Spleen (tissue), 7 donors: Measurements from ENCODE around the gene ADAMTS20.

Experiments used
- POLR2A ChIP-seq, 3 donors: fragments of 450-650 bp; IDR thresholded peaks; one replicate each; pipeline ENCODE4 v1.5.1; 2017; ENCODE audit warnings: antibody characterized with exemption in 3 of 3, mild to moderate bottlenecking in 1 of 3
- POLR2AphosphoS5 ChIP-seq, 3 donors: sonication (generic); formaldehyde crosslinking; IDR thresholded peaks; one replicate each; pipeline ENCODE4 v1.5.1; 2017; ENCODE audit warnings: antibody characterized with exemption in 3 of 3
- TF ChIP-seq, protein P1 (sequence below), 11 experiments: fragments of 200-600 bp in 7 of 11; fragments of 450-650 bp in 4 of 11; sonication (generic) in 4 of 11; IDR thresholded peaks in 8 of 11; conservative IDR thresholded peaks in 3 of 11; 1 replicate in 7 of 11; 2 replicates in 4 of 11; pipeline versions ENCODE4 v1.4.0 to v1.8.0; 2016 to 2021; ENCODE audit warnings: antibody characterized with exemption in 11 of 11, inconsistent platforms in 4 of 11, mild to moderate bottlenecking in 1 of 11
- donor health status: DM: no; HTN: no; CAD: no; lungs with moderate emphysema.
- donor health status: DM: no; HTN: no; CAD: no.
- donor health status: DM: no; HTN: no; CAD: no.

DNA sequence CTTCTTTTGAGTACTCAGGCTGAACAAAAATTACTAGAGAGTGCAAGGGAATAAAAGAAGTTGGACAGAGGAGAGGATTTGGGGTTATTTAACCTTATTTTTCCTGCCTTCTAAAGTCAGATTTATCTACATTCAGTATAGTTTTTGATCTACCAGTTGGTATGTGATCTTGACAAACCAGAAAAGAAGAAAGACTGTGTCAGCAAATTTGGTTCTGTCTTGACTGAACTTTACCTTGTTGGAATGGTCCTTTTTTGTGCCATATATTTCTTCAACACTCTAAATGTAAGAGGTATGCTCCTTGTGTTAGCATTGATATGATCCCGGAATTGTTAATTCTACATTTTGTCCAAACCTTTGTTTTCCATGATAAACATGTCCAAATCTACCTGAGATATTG lies 47.7 kb upstream of the ADAMTS20 start:
- TF ChIP-seq, protein P1, sequence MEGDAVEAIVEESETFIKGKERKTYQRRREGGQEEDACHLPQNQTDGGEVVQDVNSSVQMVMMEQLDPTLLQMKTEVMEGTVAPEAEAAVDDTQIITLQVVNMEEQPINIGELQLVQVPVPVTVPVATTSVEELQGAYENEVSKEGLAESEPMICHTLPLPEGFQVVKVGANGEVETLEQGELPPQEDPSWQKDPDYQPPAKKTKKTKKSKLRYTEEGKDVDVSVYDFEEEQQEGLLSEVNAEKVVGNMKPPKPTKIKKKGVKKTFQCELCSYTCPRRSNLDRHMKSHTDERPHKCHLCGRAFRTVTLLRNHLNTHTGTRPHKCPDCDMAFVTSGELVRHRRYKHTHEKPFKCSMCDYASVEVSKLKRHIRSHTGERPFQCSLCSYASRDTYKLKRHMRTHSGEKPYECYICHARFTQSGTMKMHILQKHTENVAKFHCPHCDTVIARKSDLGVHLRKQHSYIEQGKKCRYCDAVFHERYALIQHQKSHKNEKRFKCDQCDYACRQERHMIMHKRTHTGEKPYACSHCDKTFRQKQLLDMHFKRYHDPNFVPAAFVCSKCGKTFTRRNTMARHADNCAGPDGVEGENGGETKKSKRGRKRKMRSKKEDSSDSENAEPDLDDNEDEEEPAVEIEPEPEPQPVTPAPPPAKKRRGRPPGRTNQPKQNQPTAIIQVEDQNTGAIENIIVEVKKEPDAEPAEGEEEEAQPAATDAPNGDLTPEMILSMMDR (IDR thresholded peaks at IDR 0.05 in 8 of 11, conservative IDR thresholded peaks at IDR 0.05 in 3 of 11) = no peak
- TF ChIP-seq POLR2AphosphoS5 (IDR thresholded peaks at IDR 0.05) (no peak), POLR2A (IDR thresholded peaks at IDR 0.05) (no peak)
